Bronchial epithelial cell (primary cell): ENCODE data around the gene MOV10L1. TPM values are rescaled to one million over a fixed set of nuclear protein-coding genes. Genes with fewer than 3 reads are reported as not detected.

Source experiments
- DNase-seq: peaks from one replicate; pipeline ENCODE4 v3.0.0-alpha.2; 2010; ENCODE audit warnings: low read depth
- FAIRE-seq: peaks from 2 replicates; lab custom pipeline; 2011; peaks lifted over from hg19 to GRCh38; lab: Jason Lieb, UNC
- H3K27me3 ChIP-seq: 2 replicates; pipeline ENCODE4 v1.5.1; 2011; ENCODE audit warnings: low read length; ENCODE audit not compliant: control insufficient read depth, insufficient read depth
- H3K36me3 ChIP-seq: 2 replicates; pipeline ENCODE4 v1.5.1; 2011; ENCODE audit warnings: low read length; ENCODE audit not compliant: control insufficient read depth, insufficient read depth
- H3K4me3 ChIP-seq: 2 replicates; pipeline ENCODE4 v1.5.1; 2011; ENCODE audit warnings: mild to moderate bottlenecking, low read depth, low read length, control low read depth
- CTCF ChIP-seq: IDR thresholded peaks from 2 replicates; pipeline ENCODE4 v1.5.1; 2011; ENCODE audit warnings: mild to moderate bottlenecking, moderate library complexity, low read length, control low read depth, inconsistent platforms; ENCODE audit not compliant: insufficient read depth, severe bottlenecking
- total RNA-seq: library from RNA; depleted of rRNA; stranded (reverse); fragments of >200 nt; gene quantifications from 2 replicates; pipeline ENCODE4 v1.2.1, GENCODE V29; 2014

Gene MOV10L1
- total RNA-seq, 1 donor from 2014 or later, result 0.26 TPM

- H3K36me3 ChIP-seq, result no peaks in the 10 kb centered on the region
- no peak overlapping the region for H3K4me3 ChIP-seq
- DNase-seq (no peak), FAIRE-seq (no peak)
- no peaks in the 10 kb centered on the region for H3K27me3 ChIP-seq
- no peak for TF ChIP-seq CTCF
Measured at GRCh38 chr22:50118129-50118528, 28.3 kb downstream of the MOV10L1 start.

DNA sequence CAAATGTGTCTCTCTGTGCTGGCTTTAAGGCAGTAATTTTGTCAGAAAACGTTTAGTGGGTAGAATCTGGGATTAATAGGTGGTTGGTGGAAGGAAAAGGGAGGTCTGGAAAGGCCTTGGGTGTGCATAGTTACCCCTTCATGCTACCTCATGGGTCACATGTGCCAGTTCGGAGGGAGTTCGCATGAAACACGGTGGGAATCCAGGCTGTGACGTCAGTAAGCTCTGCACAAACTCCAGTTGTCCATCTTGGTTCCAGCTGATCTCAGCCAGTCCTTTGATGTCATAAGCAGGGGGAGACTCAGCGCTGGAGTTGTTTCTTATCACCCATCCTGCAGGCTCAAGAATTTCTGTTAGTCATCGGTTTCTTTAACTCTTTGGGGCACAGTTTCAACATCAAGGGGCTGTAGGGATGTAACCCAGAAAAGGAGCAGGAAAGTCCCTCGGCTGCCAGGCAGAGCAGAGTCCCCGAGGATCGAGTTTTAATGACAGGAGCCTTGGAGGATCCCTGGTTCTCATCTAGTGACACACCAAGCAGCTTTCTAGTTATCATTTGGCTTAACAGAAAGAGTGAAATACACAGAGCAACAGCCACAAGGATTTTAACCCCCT is 28.9 kb downstream of the MOV10L1 start:
- TF ChIP-seq CTCF, result no peak
- Histone ChIP-seq H3K36me3 (no peaks in the 10 kb centered on the region), H3K27me3 (no peaks in the 10 kb centered on the region), H3K4me3 (no peak overlapping the region)
- no peak for FAIRE-seq
- peak; percentile 53 for DNase-seq

- FAIRE-seq, result peak; percentile 95
- Histone ChIP-seq H3K4me3 (no peak overlapping the region), H3K27me3 (no peaks in the 10 kb centered on the region), H3K36me3 (no peaks in the 10 kb centered on the region)
- TF ChIP-seq CTCF, result no peak
- DNase-seq, result no peak
Measured at GRCh38 chr22:50119169-50119767, 29.5 kb downstream of the MOV10L1 start.

DNA sequence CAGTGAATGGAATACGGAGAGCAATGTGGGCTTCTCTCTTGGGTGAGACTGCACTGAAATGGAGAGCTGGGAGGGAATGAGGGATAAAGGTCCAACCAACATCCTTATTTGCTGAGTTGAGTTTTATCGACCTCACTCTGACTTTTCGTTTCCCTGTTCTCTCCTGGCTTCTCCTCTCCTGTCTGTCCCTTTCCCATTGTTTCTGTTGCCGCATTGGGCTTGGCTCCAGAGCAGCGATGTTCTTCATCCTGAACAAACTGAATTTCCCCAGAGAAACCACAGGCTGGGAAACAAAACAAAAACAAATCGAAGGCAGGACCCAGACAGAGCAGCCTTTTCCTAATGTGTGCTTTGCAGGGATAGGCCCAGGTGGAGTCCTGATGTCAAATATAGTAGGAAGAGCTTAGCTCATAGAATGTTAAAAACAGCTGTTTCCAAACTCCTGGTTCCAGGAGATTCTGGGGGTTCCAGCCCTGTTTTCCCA is 30.0 kb downstream of the MOV10L1 start:
- DNase-seq, result no peak
- no peak overlapping the region for H3K4me3 ChIP-seq
- no peaks in the 10 kb centered on the region for H3K36me3 ChIP-seq
- no peak for FAIRE-seq
- TF ChIP-seq CTCF, result no peak
- no peaks in the 10 kb centered on the region for H3K27me3 ChIP-seq

DNA sequence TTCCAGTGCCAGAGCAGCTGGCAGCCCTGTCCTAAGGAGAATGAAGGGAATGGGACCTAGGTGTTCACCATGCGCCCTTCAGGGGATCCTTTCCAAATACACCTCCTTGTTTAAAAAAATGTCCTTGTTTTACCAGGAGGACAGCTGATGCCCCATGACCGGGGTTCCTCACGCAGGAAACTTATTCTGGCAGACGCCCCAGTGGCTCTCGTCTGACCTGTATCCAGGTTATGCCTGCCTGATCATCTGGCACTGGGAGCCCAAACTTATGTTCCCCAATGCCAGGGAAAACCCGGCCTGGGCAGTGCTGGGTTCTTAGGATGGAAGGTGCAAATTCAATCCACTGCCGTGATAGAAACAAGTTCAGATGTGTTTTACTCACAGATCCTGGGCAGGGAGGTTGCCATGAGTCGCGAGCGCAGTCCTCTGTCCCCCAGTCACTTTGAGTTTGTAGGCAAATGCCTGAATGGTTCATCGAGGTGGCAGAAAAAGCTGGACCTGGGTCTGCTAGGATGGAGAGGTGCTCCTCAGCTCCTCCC is 31.5 kb downstream of the MOV10L1 start:
- DNase-seq (no peak), FAIRE-seq (no peak)
- Histone ChIP-seq H3K36me3 (no peaks in the 10 kb centered on the region), H3K27me3 (no peaks in the 10 kb centered on the region), H3K4me3 (no peak overlapping the region)
- no peak for TF ChIP-seq CTCF
